GM18868 (cell line): ENCODE measurements around the gene UPK3B.
"Not testable (repeated sequence)": the region's sequence is repeated elsewhere in the genome, so short reads cannot be mapped to it uniquely, and the experiment has no call there.

ENCODE experiments used
- ATAC-seq: cut with Tn5 transposase; IDR thresholded peaks from one replicate; pipeline ENCODE4 v1.9.1; 2021; ENCODE audit warnings: mild to moderate bottlenecking, moderate library complexity; ENCODE audit not compliant: unreplicated experiment

The UPK3B gene

GRCh38 chr7:76487969-76488368 lies 22.4 kb upstream of the UPK3B start:
- ATAC-seq: not testable (repeated sequence)

GRCh38 chr7:76492139-76492538 lies 18.2 kb upstream of the UPK3B start:
- not testable (repeated sequence) for ATAC-seq

GRCh38 chr7:76495717-76496116 lies 14.6 kb upstream of the UPK3B start:
- not testable (repeated sequence) for ATAC-seq

GRCh38 chr7:76497918-76498582 lies 12.3 kb upstream of the UPK3B start:
- not testable (repeated sequence) for ATAC-seq

- ATAC-seq: not testable (repeated sequence)
These were observed 11.7 kb upstream of the UPK3B start for GRCh38 chr7:76498583-76499200.

GRCh38 chr7:76499201-76499923 lies 11.0 kb upstream of the UPK3B start:
- not testable (repeated sequence) for ATAC-seq

GRCh38 chr7:76499924-76500241 lies 10.5 kb upstream of the UPK3B start:
- peak; percentile 55 for ATAC-seq

GRCh38 chr7:76502224-76502623 lies 8.1 kb upstream of the UPK3B start:
- ATAC-seq: not testable (repeated sequence)

GRCh38 chr7:76502836-76503235 lies 7.5 kb upstream of the UPK3B start:
- not testable (repeated sequence) for ATAC-seq

GRCh38 chr7:76503244-76503643 lies 7.1 kb upstream of the UPK3B start:
- ATAC-seq: not testable (repeated sequence)

GRCh38 chr7:76504351-76505167 lies 5.8 kb upstream of the UPK3B start:
- not testable (repeated sequence) for ATAC-seq

- ATAC-seq: no peak
These were observed 4.9 kb upstream of the UPK3B start for GRCh38 chr7:76505168-76506080.

GRCh38 chr7:76506081-76506440 lies 4.3 kb upstream of the UPK3B start:
- no peak for ATAC-seq

GRCh38 chr7:76506643-76507042 lies 3.7 kb upstream of the UPK3B start:
- ATAC-seq: not testable (repeated sequence)

GRCh38 chr7:76507723-76508406 lies 2.5 kb upstream of the UPK3B start:
- no peak for ATAC-seq

- not testable (repeated sequence) for ATAC-seq
These were observed 1.0 kb downstream of the UPK3B start for GRCh38 chr7:76511200-76511910.

- not testable (repeated sequence) for ATAC-seq
These were observed 1.8 kb downstream of the UPK3B start for GRCh38 chr7:76511911-76512885.
